Heart right ventricle (tissue), 16 donors: ENCODE results near the gene KRT85. TPM values are rescaled to one million over a fixed set of nuclear protein-coding genes. Genes with fewer than 3 reads are reported as not detected.

Experiments used
- ATAC-seq, 8 donors: fragments of 200-7000 bp; cut with Tn5 transposase; one replicate each; pipeline ENCODE4 v1.9.1; 2020; ENCODE audit warnings: mild to moderate bottlenecking in 8 of 8, moderate library complexity in 8 of 8, moderate number of reproducible peaks in 1 of 8
- DNase-seq, 2 donors: peaks; one replicate each; pipeline ENCODE4 v3.0.0-alpha.2; 2020
- H3K27ac ChIP-seq, 10 donors: fragments of 200-600 bp; sonication (generic) in 2 of 10; one replicate each; pipeline versions ENCODE4 v1.5.0 to v1.8.0; 2020 to 2022; ENCODE audit warnings: mild to moderate bottlenecking in 3 of 10
- H3K27me3 ChIP-seq, 7 donors: fragments of 200-600 bp; one replicate each; pipeline ENCODE4 v1.8.0; 2021 to 2022; ENCODE audit warnings: mild to moderate bottlenecking in 2 of 7
- H3K36me3 ChIP-seq, 9 donors: fragments of 200-600 bp; sonication (generic) in 1 of 9; one replicate each; pipeline versions ENCODE4 v1.5.0 to v1.8.0; 2020 to 2022; ENCODE audit warnings: mild to moderate bottlenecking in 2 of 9
- H3K4me1 ChIP-seq, 9 donors: fragments of 200-600 bp; sonication (generic) in 1 of 9; one replicate each; pipeline versions ENCODE4 v1.5.0 to v1.8.0; 2020 to 2022; ENCODE audit warnings: mild to moderate bottlenecking in 4 of 9
- H3K4me3 ChIP-seq, 10 donors: fragments of 200-600 bp; sonication (generic) in 2 of 10; one replicate each; pipeline versions ENCODE4 v1.5.0 to v1.8.0; 2020 to 2022; ENCODE audit warnings: mild to moderate bottlenecking in 7 of 10, moderate library complexity in 2 of 10
- H3K9me3 ChIP-seq, 11 donors: fragments of 200-600 bp in 10 of 11; sonication (generic) in 2 of 11; one replicate each; pipeline versions ENCODE4 v1.5.0 to v1.8.0; 2013 to 2022; ENCODE audit warnings: mild to moderate bottlenecking in 2 of 11, control low read depth in 1 of 11, moderate library complexity in 1 of 11
- WGBS, 2 donors: extraction: QIAGEN DNeasy Blood & Tissue Kit; methylation state at CpG; one replicate each; pipeline ENCODE4 v1.1.7; 2013; ENCODE audit warnings: inconsistent platforms in 1 of 2; 5-methylcytosine and 5-hydroxymethylcytosine counted together
- intact Hi-C, 10 donors: fragments of 100-400 bp; cut with DNase I; formaldehyde crosslinking; loops; one replicate each; pipeline versions ENCODE4 v1.11.1 to v1.14.2; 2022
- polyA plus RNA-seq, 2 donors: library from polyadenylated mRNA; stranded (reverse); fragments of 200-250 nt; gene quantifications; one replicate each; pipeline ENCODE4 v1.2.3, GENCODE V29; 2013
- total RNA-seq, 10 donors: library from RNA; stranded (reverse); fragmentation: NEBNext Ultra II Directional in 3 of 10; extraction: Animal tissue kit (Norgen Biotek cat#: 25700) in 3 of 10; gene quantifications; one replicate each; pipeline versions ENCODE4 v1.2.1 to v1.2.4, GENCODE V29; 2021 to 2023
- TF ChIP-seq, protein P1 (sequence below), 9 donors: fragments of 200-600 bp; sonication (generic) in 2 of 9; IDR thresholded peaks; one replicate each; pipeline versions ENCODE4 v1.5.0 to v1.8.0; 2021 to 2022; ENCODE audit warnings: antibody characterized with exemption in 9 of 9, mild to moderate bottlenecking in 5 of 9, moderate library complexity in 1 of 9
- donor health status: Arrhythmogenic right ventricular cardiomyopathy.
- donor health status: ischemic (EF 13 %, LVEDD 7.1; RV severe dilation, severe dysfunction).
- donor health status: healthy with polysubstance abuse.
- donor health status: DM: no; HTN: yes; CAD: no.
- donor health status: DM: no; HTN: no; CAD: no.
- donor health status: ischemic (EF 25% LVEDD 6.9; RV normal size, moderate dysfunction).
- donor health status: ischemic (EF 25% LVEDD 5.7; RV mildly dilated, moderate dysfunction).
- donor health status: healthy.
- donor health status: DM: yes; HTN: yes; CAD: no.
- donor health status: Ischemic cardiomyopathy.
- donor health status: ischemic (EF 35%, LVEDD 5.7; RV mildly dilated, moderate dysfunction).
- donor health status: nonischemic (EF 11% LVEDD 7.7; RV severe dilation, severe dysfunction).
- donor health status: DM: yes; HTN: yes; CAD: no.
- donor health status: PGD.
- donor health status: ischemic (EF 29% LVEDD 5.4; RV normal size, mild dysfunction).
- donor health status: nonischemic (EF 23%, LVEDD 6.1; RV moderate dilation, normal function).

Gene KRT85
- total and polyA plus RNA-seq, 12 donors: not detected

DNA sequence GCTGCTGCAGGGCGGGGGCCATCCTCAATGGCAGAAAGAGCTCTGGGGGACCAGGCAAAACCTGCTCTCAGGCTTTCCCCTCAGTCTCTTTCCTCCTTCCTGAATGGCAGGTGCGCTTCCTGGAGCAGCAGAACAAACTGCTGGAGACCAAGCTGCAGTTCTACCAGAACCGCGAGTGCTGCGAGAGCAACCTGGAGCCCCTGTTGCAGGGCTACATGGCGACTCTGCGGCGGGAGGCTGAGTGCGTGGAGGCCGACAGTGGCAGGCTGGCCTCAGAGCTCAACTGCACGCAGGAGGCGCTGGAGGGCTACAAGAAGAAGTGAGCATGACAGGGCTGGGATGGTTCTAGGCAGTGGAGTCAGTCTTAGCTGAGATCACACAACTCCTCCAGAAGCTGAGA, 23.2 kb downstream of the KRT85 start:
- Histone ChIP-seq H3K27ac (no peak overlapping the region), H3K4me1 (peaks cover 0 to 13% (median 0%) of the 10 kb centered on the region in 9 donors), H3K9me3 (peaks cover 0 to 18% (median 7%) of the 10 kb centered on the region in 11 donors), H3K27me3 (peaks cover 0 to 12% (median 0%) of the 10 kb centered on the region in 7 donors), H3K4me3 (no peak overlapping the region), H3K36me3 (no peaks in the 10 kb centered on the region)
- 83 to 89% methylated on average over 12 of the region's 12 CpGs for WGBS, 2 donors
- intact Hi-C loops: no loop called here
- TF ChIP-seq, protein P1, sequence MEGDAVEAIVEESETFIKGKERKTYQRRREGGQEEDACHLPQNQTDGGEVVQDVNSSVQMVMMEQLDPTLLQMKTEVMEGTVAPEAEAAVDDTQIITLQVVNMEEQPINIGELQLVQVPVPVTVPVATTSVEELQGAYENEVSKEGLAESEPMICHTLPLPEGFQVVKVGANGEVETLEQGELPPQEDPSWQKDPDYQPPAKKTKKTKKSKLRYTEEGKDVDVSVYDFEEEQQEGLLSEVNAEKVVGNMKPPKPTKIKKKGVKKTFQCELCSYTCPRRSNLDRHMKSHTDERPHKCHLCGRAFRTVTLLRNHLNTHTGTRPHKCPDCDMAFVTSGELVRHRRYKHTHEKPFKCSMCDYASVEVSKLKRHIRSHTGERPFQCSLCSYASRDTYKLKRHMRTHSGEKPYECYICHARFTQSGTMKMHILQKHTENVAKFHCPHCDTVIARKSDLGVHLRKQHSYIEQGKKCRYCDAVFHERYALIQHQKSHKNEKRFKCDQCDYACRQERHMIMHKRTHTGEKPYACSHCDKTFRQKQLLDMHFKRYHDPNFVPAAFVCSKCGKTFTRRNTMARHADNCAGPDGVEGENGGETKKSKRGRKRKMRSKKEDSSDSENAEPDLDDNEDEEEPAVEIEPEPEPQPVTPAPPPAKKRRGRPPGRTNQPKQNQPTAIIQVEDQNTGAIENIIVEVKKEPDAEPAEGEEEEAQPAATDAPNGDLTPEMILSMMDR (IDR thresholded peaks at IDR 0.05): no peak
- DNase-seq (no peak), ATAC-seq (no peak)

DNA sequence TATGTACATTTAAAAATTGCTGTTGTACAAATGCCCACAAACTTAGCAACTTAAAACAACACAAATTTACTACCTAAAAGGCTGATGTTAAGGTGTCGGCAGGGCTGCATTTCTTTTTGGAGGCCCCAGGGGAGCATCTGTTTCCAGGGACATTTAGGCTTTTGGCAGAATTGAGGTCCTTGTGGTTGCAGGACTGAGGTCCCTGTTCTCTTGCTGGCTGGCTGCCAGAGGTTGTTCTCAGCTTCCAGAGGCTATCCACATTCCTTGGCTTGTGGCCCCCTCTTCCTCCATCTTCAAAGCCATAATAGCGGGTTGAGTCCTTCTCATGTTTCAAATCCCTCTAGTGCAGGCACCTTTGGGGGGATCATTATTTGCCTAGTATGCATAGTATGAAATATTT, 23.7 kb downstream of the KRT85 start:
- peaks cover 0 to 13% (median 0%) of the 10 kb centered on the region in 9 donors for H3K4me1 ChIP-seq
- DNase-seq (no peak), ATAC-seq (no peak)
- no peak overlapping the region for H3K27ac ChIP-seq
- intact Hi-C loops: no loop called here
- no peaks in the 10 kb centered on the region for H3K36me3 ChIP-seq
- H3K9me3 ChIP-seq: peaks cover 0 to 18% (median 7%) of the 10 kb centered on the region in 11 donors
- TF ChIP-seq, protein P1 (IDR thresholded peaks at IDR 0.05): no peak
- 63 to 87% methylated on average over 2 of the region's 2 CpGs for WGBS, 2 donors
- H3K27me3 ChIP-seq: peaks cover 0 to 12% (median 3%) of the 10 kb centered on the region in 7 donors
- no peak overlapping the region for H3K4me3 ChIP-seq

DNA sequence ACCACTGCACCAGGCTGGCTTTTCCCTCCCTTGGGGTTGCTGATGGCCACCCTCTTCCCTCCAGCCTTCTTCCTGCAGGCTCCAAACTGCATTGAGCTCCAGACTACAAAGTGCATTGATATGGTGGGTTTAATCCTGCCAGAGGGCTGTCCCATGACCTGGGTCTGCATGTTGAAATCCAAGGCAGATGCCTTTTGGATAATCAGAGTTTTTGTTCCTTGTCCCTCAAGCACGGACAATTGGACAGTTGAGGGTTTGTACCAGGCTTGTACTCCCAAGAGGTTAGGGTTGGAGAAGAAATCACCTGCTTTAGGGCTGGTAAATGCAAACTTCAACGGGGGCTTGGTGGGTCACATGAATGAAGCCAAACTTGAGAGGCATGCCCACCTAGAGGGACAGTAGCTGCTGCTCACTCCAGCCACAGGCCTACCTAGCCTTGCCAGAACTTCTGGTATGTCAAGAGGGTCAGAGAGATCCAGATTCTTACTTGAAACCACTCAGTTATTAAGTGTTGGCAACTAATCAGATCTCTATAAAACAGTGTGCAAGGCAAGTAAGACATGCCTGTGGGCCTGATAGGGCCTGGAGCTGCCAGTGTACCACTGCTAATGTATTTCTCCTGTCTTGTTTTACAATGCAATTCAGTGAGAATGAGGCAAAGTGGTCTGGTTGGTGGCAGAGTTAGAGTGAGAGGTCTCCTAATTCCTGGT, 24.3 kb downstream of the KRT85 start:
- no peak for DNase-seq
- ATAC-seq: no peak
- Histone ChIP-seq H3K27ac (no peak overlapping the region), H3K9me3 (peaks cover 0 to 18% (median 7%) of the 10 kb centered on the region in 11 donors), H3K36me3 (no peaks in the 10 kb centered on the region), H3K27me3 (peaks cover 0 to 12% (median 3%) of the 10 kb centered on the region in 7 donors), H3K4me1 (peaks cover 0 to 13% (median 0%) of the 10 kb centered on the region in 9 donors), H3K4me3 (no peak overlapping the region)
- TF ChIP-seq, protein P1 (IDR thresholded peaks at IDR 0.05): no peak
- intact Hi-C loops: no loop called here
- WGBS, 2 donors: 82 to 89% methylated on average over 2 of the region's 2 CpGs

DNA sequence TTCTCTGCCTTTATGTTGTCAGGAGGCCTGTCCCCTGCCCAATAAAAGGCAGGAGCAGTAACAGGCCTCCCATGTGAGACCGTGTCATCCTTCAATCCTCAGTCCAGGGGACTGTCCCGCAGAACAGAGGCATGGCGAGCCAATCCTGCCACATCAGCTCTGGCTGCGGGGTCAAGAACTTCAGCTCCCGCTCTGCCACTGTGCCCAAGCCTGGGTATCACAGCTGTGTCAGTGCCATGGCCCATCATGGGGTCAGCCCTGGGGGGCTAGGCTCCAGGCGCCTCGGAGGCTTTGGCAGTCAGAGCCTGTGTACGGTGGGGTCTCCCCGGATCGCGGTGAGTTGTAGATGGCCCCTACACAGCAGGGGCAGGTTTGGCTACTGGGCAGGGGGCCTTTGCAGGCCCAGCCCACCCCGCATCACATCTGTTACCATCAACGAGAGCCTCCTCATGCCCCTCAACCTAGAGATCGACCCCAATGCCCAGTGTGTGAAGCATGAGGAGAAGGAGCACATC, 26.2 kb downstream of the KRT85 start:
- TF ChIP-seq, protein P1 (IDR thresholded peaks at IDR 0.05): no peak
- intact Hi-C loops: no loop called here
- H3K9me3 ChIP-seq: peaks cover 0 to 30% (median 15%) of the 10 kb centered on the region in 11 donors
- no peak overlapping the region for H3K27ac ChIP-seq
- no peak overlapping the region for H3K4me3 ChIP-seq
- H3K36me3 ChIP-seq: no peaks in the 10 kb centered on the region
- peaks cover 0 to 12% (median 3%) of the 10 kb centered on the region in 7 donors for H3K27me3 ChIP-seq
- no peak for ATAC-seq
- WGBS, 2 donors: 90 to 92% methylated on average over 14 of the region's 14 CpGs
- DNase-seq: no peak
- H3K4me1 ChIP-seq: peaks cover 0 to 5% (median 0%) of the 10 kb centered on the region in 9 donors
